HG03103 (cell line): ENCODE data around the gene SRMS.

Source experiments
- ATAC-seq: cut with Tn5 transposase; IDR thresholded peaks from one replicate; pipeline ENCODE4 v1.9.1; 2021; ENCODE audit warnings: low read depth; ENCODE audit not compliant: unreplicated experiment

The SRMS gene

GRCh38 chr20:63547725-63548480 lies at the start of gene SRMS:
TSS of gene SRMS (minus strand) at chr20:63547749. CDS start at chr20:63547463, 286 bp downstream.
- no peak for ATAC-seq

GRCh38 chr20:63596423-63596822 lies 48.9 kb upstream of the SRMS start:
- no peak for ATAC-seq

GRCh38 chr20:63595416-63596127 lies 48.0 kb upstream of the SRMS start:
- no peak for ATAC-seq

GRCh38 chr20:63594043-63594561 lies 46.6 kb upstream of the SRMS start:
- ATAC-seq = no peak

DNA sequence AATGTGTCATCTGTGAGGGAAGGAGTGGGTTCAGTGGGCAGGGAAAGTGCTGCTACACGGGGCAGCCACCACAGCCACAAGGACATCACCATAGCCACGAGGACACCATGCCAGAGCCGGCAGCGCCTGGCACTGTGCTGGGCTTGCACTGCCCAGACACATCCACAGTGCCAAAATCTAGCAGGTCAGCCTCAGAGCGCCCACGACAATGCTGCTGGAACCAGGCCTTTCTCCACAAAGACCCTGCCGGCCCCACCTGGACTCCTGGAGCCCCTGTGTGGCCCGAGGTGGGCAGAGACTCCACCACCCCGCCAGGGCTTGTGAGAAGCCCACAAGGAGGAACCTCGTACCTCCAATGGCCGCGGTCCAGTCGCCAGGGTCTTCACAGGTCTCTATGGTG lies 45.1 kb upstream of the SRMS start:
- no peak for ATAC-seq

- no peak for ATAC-seq
Observed at GRCh38 chr20:63591786-63592355, 44.3 kb upstream of the SRMS start.

- ATAC-seq = no peak
Observed at GRCh38 chr20:63591147-63591533, 43.6 kb upstream of the SRMS start.

DNA sequence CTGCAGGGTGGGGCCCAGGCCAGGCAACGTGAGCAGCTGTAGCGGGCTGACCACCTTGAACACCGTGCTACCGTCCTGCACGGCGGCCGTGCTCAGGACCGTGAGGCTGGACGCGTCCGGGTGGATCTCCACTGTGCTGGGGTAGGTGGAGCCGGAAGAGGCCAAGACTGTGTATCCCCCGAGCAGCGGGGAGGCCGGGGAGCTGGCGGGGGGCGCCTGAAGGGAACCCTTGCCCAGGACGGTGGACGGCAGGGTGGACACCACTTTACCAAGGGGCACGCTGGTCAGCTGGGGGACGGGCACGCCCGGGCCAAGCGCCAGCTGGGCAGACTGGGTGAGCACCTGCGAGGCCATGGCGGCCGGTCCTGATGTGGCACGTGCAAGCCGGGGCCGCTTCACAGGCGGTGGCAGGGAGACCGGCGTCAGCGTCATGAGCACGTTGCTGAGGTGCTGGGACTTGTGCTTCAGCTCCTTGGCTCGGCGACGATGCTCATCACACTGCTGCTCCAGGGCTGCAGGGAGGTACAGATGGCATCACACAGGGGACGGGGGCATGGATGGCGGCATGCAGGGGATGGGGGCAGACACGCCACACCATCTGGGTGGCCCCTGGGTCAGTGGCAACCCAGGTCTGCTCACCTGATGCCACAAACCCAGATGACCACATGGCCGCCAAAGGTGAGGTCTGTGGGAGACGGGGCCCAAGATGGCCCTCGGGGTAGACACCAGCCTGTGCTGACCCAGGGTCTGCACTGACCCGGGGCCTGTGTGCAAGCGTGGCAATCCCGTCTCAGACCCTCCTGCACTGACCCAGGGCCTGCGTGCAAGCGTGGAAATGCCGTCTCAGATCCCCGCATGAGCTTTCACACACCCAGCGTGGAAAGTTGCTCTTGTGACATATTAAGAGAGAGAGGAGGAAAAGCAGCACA lies 42.9 kb upstream of the SRMS start:
- no peak for ATAC-seq

- no peak for ATAC-seq
Observed at GRCh38 chr20:63589261-63590217, 42.0 kb upstream of the SRMS start.

DNA sequence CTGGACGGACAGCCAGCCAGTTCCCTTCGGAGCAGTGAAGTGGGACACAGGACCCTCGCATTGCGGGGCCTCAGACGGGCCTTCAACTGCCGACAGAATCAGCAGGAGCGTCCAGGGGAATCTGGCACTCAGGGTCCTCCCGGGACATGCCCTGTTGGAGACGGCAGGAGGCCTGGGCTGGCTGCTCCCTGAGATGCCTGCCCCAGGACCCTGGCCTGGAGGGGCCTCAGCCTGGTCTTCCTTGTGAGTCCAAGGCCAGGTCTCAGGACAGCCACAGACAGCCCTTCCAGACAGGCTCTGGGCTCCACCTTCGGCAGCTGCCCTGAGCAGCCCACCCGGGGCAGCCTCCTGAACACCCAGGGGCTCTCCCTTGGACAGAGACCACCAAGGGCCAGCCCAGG lies 41.1 kb upstream of the SRMS start:
- no peak for ATAC-seq

DNA sequence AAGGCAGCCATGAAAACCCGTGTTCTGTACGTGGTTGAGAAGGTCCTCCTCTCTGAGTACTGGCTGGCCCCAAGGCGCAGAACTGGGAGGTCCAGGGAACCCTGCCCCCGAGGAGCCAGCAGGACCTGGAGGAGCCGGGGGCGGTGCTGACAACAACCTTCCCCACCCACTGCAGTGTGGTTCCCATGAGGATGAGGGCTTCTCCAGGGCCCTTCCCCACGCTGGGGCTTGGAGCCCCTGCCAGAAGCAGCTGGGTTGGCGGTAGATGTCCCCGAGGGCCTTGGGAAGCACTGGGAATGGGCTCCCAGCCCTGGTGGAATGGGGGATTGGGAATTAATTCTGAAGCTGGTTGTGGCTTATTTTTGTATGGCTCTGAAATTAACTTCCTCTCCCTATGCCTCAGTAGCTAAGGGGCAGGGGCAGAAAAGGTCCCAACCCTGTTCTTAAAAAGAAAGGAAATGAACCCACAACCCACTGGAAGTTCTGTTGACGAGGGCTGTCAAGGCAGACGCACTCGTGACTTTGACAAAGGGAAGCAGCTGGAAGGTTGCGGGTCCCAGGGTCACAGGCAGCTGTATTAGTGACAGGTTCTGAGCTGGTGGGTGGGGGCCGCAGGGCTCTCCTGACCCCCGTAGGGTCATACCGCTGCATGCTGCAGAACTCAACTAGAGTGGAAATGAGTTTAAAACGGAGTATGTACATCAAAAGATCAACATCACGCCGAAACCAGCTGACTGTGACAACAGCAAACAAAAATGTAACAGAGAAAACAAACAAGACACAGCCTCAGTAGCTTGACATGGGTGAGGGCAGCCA lies 40.4 kb upstream of the SRMS start:
- no peak for ATAC-seq

GRCh38 chr20:63587256-63587655 lies 39.7 kb upstream of the SRMS start:
- no peak for ATAC-seq

DNA sequence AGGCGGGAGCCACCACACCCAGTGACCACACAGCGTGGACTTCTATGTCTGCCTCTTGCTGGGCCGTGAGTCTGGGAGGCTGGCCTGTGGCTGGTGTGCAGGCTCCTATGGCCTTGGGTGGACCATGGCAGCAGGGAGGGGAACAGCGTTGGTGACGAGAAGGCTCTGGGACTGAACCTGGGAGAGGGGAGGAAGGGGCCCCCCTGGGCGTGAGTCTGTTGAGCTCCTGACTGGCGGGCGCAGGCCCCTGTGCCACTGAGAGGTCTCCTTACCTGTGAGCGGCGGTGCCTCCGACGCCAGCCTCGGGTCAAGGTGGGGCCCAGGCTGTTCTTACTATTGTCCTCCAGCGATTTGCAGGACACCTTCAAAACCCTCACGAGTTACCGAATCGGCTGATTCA lies 39.2 kb upstream of the SRMS start:
- ATAC-seq = no peak

GRCh38 chr20:63585616-63586565 lies 38.3 kb upstream of the SRMS start:
- no peak for ATAC-seq

GRCh38 chr20:63582382-63583063 lies 35.0 kb upstream of the SRMS start:
- no peak for ATAC-seq

DNA sequence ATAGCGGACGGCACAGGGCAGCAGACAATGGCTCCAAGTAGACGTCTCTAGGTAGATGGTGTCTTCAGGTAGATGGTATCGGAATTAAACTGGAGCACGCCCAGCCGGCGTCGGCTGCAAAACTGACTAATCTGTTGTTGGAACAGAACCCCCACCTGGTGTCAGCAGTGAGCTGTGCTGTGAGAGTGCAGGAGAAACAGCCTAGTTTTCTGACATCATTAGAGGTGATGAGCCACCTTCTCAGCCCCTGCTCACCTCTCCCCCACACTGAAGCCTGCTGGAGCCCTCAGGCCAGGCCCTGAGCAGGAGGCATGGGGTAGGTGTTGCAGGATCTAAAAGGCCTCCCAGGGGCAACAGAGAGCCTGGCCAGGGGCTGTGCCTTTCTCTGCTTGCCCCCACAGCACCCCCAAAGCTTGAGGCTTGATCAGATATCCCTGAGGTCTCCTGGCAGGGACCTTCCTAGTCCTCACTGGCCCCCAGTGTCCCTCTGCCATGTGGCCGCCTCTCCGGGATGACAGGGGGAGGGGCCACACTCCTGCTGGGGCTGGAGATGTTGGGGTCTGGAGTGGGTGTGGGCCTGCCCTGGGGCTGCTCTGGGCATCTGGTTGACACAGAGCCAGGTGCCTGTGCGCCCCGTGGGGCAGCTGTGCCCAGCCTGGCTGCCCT lies 33.4 kb upstream of the SRMS start:
- no peak for ATAC-seq
